Mesothelial cell of epicardium (in vitro differentiated cells): ENCODE results near the gene BZW2. TPM values are rescaled to one million over a fixed set of nuclear protein-coding genes. Genes with fewer than 3 reads are reported as not detected.

Experiments used
- DNase-seq, 2 experiments: peaks; one replicate each; pipeline ENCODE4 v3.0.0; 2021; ENCODE audit warnings: low spot score in 2 of 2; ENCODE audit not compliant: unreplicated experiment in 2 of 2
- H3K27ac Mint-ChIP-seq: 2 replicates; pipeline ENCODE4 v1.8.0; 2021; ENCODE audit warnings: mixed read lengths
- H3K27me3 Mint-ChIP-seq: 2 replicates; pipeline ENCODE4 v1.8.0; 2021; ENCODE audit warnings: low read depth, mixed read lengths
- H3K36me3 Mint-ChIP-seq: 2 replicates; pipeline ENCODE4 v1.8.0; 2021; ENCODE audit warnings: mixed read lengths
- H3K4me1 Mint-ChIP-seq: 2 replicates; pipeline ENCODE4 v1.8.0; 2021; ENCODE audit warnings: mixed read lengths
- H3K4me3 Mint-ChIP-seq: 2 replicates; pipeline ENCODE4 v1.8.0; 2021; ENCODE audit warnings: mild to moderate bottlenecking, moderate library complexity, mixed read lengths
- H3K9me3 Mint-ChIP-seq: 2 replicates; pipeline ENCODE4 v1.8.0; 2021; ENCODE audit warnings: mixed read lengths
- total RNA-seq: library from RNA; stranded (reverse); gene quantifications from 3 replicates; pipeline ENCODE4 v1.2.1, GENCODE V29; 2021
- TF ChIP-seq, protein P1 (sequence below): fragments of 200-600 bp; sonication (generic); IDR thresholded peaks from one replicate; pipeline ENCODE4 v1.5.0; 2021; ENCODE audit warnings: antibody characterized with exemption; ENCODE audit not compliant: unreplicated experiment

BZW2 gene
- total RNA-seq, 1 donor from 2014 or later = 73.9 TPM

- Mint-ChIP-seq H3K4me1 (no peaks in the 10 kb centered on the region), H3K27ac (no peak overlapping the region), H3K36me3 (peaks cover 57% of the 10 kb centered on the region), H3K27me3 (no peaks in the 10 kb centered on the region), H3K9me3 (no peaks in the 10 kb centered on the region), H3K4me3 (no peak overlapping the region)
- TF ChIP-seq, protein P1, sequence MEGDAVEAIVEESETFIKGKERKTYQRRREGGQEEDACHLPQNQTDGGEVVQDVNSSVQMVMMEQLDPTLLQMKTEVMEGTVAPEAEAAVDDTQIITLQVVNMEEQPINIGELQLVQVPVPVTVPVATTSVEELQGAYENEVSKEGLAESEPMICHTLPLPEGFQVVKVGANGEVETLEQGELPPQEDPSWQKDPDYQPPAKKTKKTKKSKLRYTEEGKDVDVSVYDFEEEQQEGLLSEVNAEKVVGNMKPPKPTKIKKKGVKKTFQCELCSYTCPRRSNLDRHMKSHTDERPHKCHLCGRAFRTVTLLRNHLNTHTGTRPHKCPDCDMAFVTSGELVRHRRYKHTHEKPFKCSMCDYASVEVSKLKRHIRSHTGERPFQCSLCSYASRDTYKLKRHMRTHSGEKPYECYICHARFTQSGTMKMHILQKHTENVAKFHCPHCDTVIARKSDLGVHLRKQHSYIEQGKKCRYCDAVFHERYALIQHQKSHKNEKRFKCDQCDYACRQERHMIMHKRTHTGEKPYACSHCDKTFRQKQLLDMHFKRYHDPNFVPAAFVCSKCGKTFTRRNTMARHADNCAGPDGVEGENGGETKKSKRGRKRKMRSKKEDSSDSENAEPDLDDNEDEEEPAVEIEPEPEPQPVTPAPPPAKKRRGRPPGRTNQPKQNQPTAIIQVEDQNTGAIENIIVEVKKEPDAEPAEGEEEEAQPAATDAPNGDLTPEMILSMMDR = no peak
- DNase-seq = no peak
These were observed 39.3 kb upstream of the BZW2 start for GRCh38 chr7:16606704-16607103.

DNA sequence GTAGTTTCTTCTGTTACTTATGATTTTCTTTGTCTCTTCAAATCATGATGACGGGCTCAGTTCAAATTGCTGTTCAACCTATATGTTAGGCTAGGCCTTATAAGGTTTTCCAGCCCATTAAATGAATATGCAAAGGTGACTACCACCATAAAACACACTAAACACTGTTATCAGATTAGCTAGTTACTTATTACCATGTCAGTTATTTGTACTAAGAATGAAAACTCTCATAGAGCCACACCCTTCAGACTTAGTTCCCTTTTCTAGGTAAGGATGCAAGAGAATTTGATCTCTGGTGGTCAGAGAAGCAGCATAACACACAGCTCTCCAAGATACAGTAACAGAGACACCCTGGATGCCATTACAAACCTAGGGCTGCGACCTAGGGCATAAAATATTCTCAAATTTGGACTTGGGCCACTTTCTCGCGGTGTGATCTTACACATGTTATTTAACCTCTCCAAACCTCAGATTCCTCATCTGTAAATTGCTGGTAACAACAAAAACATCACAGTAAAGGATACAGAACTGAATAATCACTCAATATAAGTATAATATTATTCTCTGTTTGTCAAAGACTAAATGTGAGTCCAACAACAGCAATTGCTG lies 36.0 kb upstream of the BZW2 start:
- TF ChIP-seq, protein P1 = no peak
- Mint-ChIP-seq H3K4me3 (no peak overlapping the region), H3K36me3 (peaks cover 39% of the 10 kb centered on the region), H3K4me1 (no peaks in the 10 kb centered on the region), H3K27ac (no peak overlapping the region), H3K9me3 (no peaks in the 10 kb centered on the region), H3K27me3 (no peaks in the 10 kb centered on the region)
- DNase-seq = no peak

DNA sequence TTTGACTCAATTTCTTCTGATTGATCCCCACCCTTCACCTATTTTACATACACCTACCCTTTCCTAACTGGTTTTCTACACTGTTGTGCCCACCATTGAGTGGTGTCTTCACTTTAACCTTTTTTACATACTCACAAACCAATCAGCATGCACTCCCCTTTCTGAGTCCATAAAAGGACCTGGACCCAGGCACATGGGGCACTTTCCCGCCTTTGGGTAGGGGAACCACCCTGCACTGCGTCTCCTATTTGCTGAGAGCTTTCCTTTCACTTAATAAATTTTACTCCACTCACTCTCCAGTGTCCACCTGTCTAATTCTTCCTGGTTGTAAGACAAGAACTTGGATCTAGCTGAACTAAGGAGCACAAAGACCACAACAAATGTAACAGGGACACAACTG lies 34.3 kb upstream of the BZW2 start:
- no peak for DNase-seq
- Mint-ChIP-seq H3K27ac (no peak overlapping the region), H3K27me3 (no peaks in the 10 kb centered on the region), H3K4me1 (no peaks in the 10 kb centered on the region), H3K36me3 (peaks cover 39% of the 10 kb centered on the region), H3K9me3 (no peaks in the 10 kb centered on the region), H3K4me3 (no peak overlapping the region)
- TF ChIP-seq, protein P1 = no peak

GRCh38 chr7:16615228-16615627 lies 30.8 kb upstream of the BZW2 start:
- no peaks in the 10 kb centered on the region for H3K4me1 Mint-ChIP-seq
- no peak for DNase-seq
- no peak overlapping the region for H3K4me3 Mint-ChIP-seq
- TF ChIP-seq, protein P1 = no peak
- peaks cover 16% of the 10 kb centered on the region for H3K9me3 Mint-ChIP-seq
- H3K36me3 Mint-ChIP-seq = peaks cover 41% of the 10 kb centered on the region
- H3K27ac Mint-ChIP-seq = no peak overlapping the region
- no peaks in the 10 kb centered on the region for H3K27me3 Mint-ChIP-seq

DNA sequence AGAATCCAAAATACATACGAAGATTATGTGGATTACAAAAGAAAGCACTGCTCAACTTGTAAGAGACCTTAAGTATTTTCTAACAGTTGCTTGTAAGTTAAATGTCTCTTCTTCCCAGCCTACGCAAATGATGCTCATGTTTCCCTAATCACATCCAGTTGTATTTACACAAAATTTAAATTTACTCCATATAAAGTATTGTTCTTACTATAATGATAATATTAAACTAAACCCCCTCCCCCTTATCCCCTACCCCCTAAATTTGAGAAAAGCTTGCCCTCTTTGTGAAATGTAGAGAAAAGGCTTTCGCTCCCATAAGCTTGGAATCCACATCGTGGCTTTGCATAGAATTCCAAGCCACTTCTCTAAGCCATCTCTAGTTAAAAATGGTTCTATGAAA lies 29.9 kb upstream of the BZW2 start:
- Mint-ChIP-seq H3K27me3 (no peaks in the 10 kb centered on the region), H3K27ac (no peak overlapping the region), H3K36me3 (peaks cover 44% of the 10 kb centered on the region), H3K4me1 (no peaks in the 10 kb centered on the region), H3K9me3 (peaks cover 20% of the 10 kb centered on the region), H3K4me3 (no peak overlapping the region)
- DNase-seq = no peak
- TF ChIP-seq, protein P1 = no peak

DNA sequence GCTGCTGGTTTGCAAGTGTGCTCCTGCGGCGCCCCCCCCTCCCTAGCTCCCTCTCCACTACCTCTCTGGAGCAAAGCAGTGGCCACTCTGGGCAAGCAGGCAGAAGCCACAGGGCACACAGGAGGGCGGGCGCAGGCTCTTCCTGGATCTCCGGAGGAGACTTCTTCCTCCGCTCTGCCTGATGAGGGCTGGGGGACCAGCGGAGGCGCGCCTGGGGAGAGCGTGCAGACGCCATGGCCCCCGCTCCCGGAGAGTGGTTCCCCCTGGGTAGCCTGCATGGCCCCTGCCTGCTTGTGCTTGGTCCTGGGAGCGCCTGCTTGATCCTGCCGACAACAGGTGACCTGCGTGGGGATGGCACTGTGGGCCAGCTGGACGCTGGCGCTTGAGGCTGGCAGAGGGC lies 29.4 kb upstream of the BZW2 start:
- Mint-ChIP-seq H3K27me3 (no peaks in the 10 kb centered on the region), H3K36me3 (peaks cover 47% of the 10 kb centered on the region), H3K27ac (no peak overlapping the region), H3K4me1 (no peaks in the 10 kb centered on the region), H3K9me3 (peaks cover 20% of the 10 kb centered on the region), H3K4me3 (no peak overlapping the region)
- DNase-seq = no peak
- TF ChIP-seq, protein P1 = no peak
